GM21360 (cell line): ENCODE results near the gene RNU6-8.
A peak's percentile ranks its signal among the peaks of the same experiment; 100 is the strongest.

Source experiments
- ATAC-seq: cut with Tn5 transposase; IDR thresholded peaks from one replicate; pipeline ENCODE4 v1.9.1; 2021; ENCODE audit warnings: mild to moderate bottlenecking, moderate library complexity; ENCODE audit not compliant: unreplicated experiment

The RNU6-8 gene

GRCh38 chr14:32202998-32203882 is at the start of gene RNU6-8:
RNU6-8 (minus strand) TSS chr14:32203269.
- peak; percentile 61 for ATAC-seq

GRCh38 chr14:32252030-32252670 is 49.1 kb upstream of the RNU6-8 start:
- no peak for ATAC-seq

- no peak for ATAC-seq
Measured at GRCh38 chr14:32251530-32251929, 48.5 kb upstream of the RNU6-8 start.

GRCh38 chr14:32250681-32251080 is 47.6 kb upstream of the RNU6-8 start:
- ATAC-seq, result no peak

- no peak for ATAC-seq
Measured at GRCh38 chr14:32249780-32250179, 46.7 kb upstream of the RNU6-8 start.

GRCh38 chr14:32249371-32249770 is 46.3 kb upstream of the RNU6-8 start:
- ATAC-seq, result no peak

- no peak for ATAC-seq
Measured at GRCh38 chr14:32246751-32247150, 43.7 kb upstream of the RNU6-8 start.

GRCh38 chr14:32244404-32244803 is 41.3 kb upstream of the RNU6-8 start:
- ATAC-seq, result no peak

- no peak for ATAC-seq
Measured at GRCh38 chr14:32233260-32233659, 30.2 kb upstream of the RNU6-8 start.

GRCh38 chr14:32232481-32232880 is 29.4 kb upstream of the RNU6-8 start:
- ATAC-seq, result no peak

- no peak for ATAC-seq
Measured at GRCh38 chr14:32230695-32231280, 27.7 kb upstream of the RNU6-8 start.

- ATAC-seq, result no peak
Measured at GRCh38 chr14:32230181-32230580, 27.1 kb upstream of the RNU6-8 start.

- ATAC-seq, result no peak
Measured at GRCh38 chr14:32226056-32226455, 23.0 kb upstream of the RNU6-8 start.

GRCh38 chr14:32225378-32225920 is 22.4 kb upstream of the RNU6-8 start:
- no peak for ATAC-seq

- no peak for ATAC-seq
Measured at GRCh38 chr14:32224737-32225377, 21.8 kb upstream of the RNU6-8 start.

- no peak for ATAC-seq
Measured at GRCh38 chr14:32217301-32217700, 14.2 kb upstream of the RNU6-8 start.

- ATAC-seq, result no peak
Measured at GRCh38 chr14:32212833-32213232, 9.8 kb upstream of the RNU6-8 start.

GRCh38 chr14:32211068-32211404 is 8.0 kb upstream of the RNU6-8 start:
- ATAC-seq, result no peak

- ATAC-seq, result no peak
Measured at GRCh38 chr14:32209471-32209870, 6.4 kb upstream of the RNU6-8 start.

GRCh38 chr14:32208490-32208889 is 5.4 kb upstream of the RNU6-8 start:
- no peak for ATAC-seq

- no peak for ATAC-seq
Measured at GRCh38 chr14:32206552-32206951, 3.5 kb upstream of the RNU6-8 start.
